Lung (tissue), 12 donors: Measurements from ENCODE around the gene RBP3. TPM values are rescaled to one million over a fixed set of nuclear protein-coding genes. Genes with fewer than 3 reads are reported as not detected.

Experiments used
- ATAC-seq: fragments of 200-7000 bp; cut with Tn5 transposase; one replicate; pipeline ENCODE4 v1.9.1; 2020; ENCODE audit warnings: moderate number of reproducible peaks; ENCODE audit not compliant: insufficient read depth, low FRiP score
- DNase-seq, 3 donors: peaks; one replicate each; pipeline ENCODE4 v3.0.0-alpha.2; 2013 to 2017
- H3K27ac ChIP-seq, 2 donors: one replicate each; pipeline ENCODE4 v1.5.1; 2013; ENCODE audit warnings: mild to moderate bottlenecking in 2 of 2, moderate library complexity in 2 of 2, control low read depth in 1 of 2, inconsistent platforms in 1 of 2, low read depth in 1 of 2, low read length in 1 of 2
- H3K27me3 ChIP-seq, 3 donors: one replicate each; pipeline ENCODE4 v1.5.1; 2013; ENCODE audit warnings: low read length in 2 of 3; ENCODE audit not compliant: control insufficient read depth in 3 of 3, insufficient read depth in 3 of 3
- H3K36me3 ChIP-seq, 4 donors: one replicate each; pipeline ENCODE4 v1.5.1; 2013; ENCODE audit warnings: low read length in 4 of 4, mild to moderate bottlenecking in 1 of 4, moderate library complexity in 1 of 4; ENCODE audit not compliant: control insufficient read depth in 4 of 4, insufficient read depth in 4 of 4
- H3K4me1 ChIP-seq, 5 donors: one replicate each; pipeline ENCODE4 v1.5.1; 2013; ENCODE audit warnings: low read length in 5 of 5, mild to moderate bottlenecking in 2 of 5, moderate library complexity in 1 of 5; ENCODE audit not compliant: control insufficient read depth in 5 of 5, insufficient read depth in 5 of 5
- H3K4me3 ChIP-seq: one replicate; pipeline ENCODE4 v1.5.1; 2013; ENCODE audit warnings: mild to moderate bottlenecking, control low read depth, moderate library complexity
- H3K9ac ChIP-seq, 2 donors: one replicate each; pipeline ENCODE4 v1.5.1; 2013; ENCODE audit warnings: low read length in 2 of 2, control low read depth in 1 of 2; ENCODE audit not compliant: insufficient read depth in 1 of 2
- H3K9me3 ChIP-seq, 4 donors: one replicate each; pipeline ENCODE4 v1.5.1; 2013; ENCODE audit warnings: low read length in 3 of 4, mild to moderate bottlenecking in 1 of 4, moderate library complexity in 1 of 4; ENCODE audit not compliant: control insufficient read depth in 4 of 4, insufficient read depth in 3 of 4
- CTCF ChIP-seq: IDR thresholded peaks from 2 replicates; pipeline ENCODE4 v1.5.1; 2012; ENCODE audit warnings: mild to moderate bottlenecking; ENCODE audit errors: control extremely low read depth, extremely low read depth
- WGBS, 2 donors: extraction: QIAGEN DNeasy Blood & Tissue Kit; methylation state at CpG; one replicate each; pipeline ENCODE4 v1.1.7; 2013; 5-methylcytosine and 5-hydroxymethylcytosine counted together
- polyA plus RNA-seq, 2 donors: library from polyadenylated mRNA; stranded (reverse); fragments of 200-250 nt; gene quantifications; one replicate each; pipeline ENCODE4 v1.2.1, GENCODE V29; 2013
- total RNA-seq, 2 donors: library from RNA; depleted of rRNA in 1 of 2; stranded (reverse); fragments of >200 nt in 1 of 2; gene quantifications; one replicate each; pipeline ENCODE4 v1.2.1, GENCODE V29; 2014 to 2021
- donor health status: control.
- donor health status: control.
- donor health status: Bipolar disorder and iron deficiency.
- donor health status: healthy.
- donor health status: DM: yes; HTN: yes; CAD: no.

RBP3 gene
- total and polyA plus RNA-seq, 4 donors, result 0.01 TPM; not detected in 3

- H3K36me3 ChIP-seq, result no peaks in the 10 kb centered on the region
- H3K9me3 ChIP-seq, result no peaks in the 10 kb centered on the region
- H3K27me3 ChIP-seq, result no peaks in the 10 kb centered on the region
- ATAC-seq (no peak), DNase-seq (no peak)
- no peak for TF ChIP-seq CTCF
- H3K4me3 ChIP-seq, result no peak overlapping the region
- 96% methylated on average over 22 of the region's 22 CpGs for WGBS, 2 donors
- no peak overlapping the region for H3K9ac ChIP-seq
- no peak overlapping the region for H3K27ac ChIP-seq
- peaks cover 0 to 14% (median 3%) of the 10 kb centered on the region in 5 donors for H3K4me1 ChIP-seq
Measured at GRCh38 chr10:47349516-47349915, 1.4 kb downstream of the RBP3 start.

GRCh38 chr10:47349941-47350371, 1.8 kb downstream of the RBP3 start:
- WGBS, 2 donors, result 97 to 98% methylated on average over 31 of the region's 31 CpGs
- H3K4me3 ChIP-seq, result no peak overlapping the region
- no peak overlapping the region for H3K27ac ChIP-seq
- ATAC-seq (no peak), DNase-seq (no peak)
- no peaks in the 10 kb centered on the region for H3K27me3 ChIP-seq
- H3K36me3 ChIP-seq, result no peaks in the 10 kb centered on the region
- H3K9me3 ChIP-seq, result no peaks in the 10 kb centered on the region
- H3K4me1 ChIP-seq, result peaks cover 0 to 14% (median 3%) of the 10 kb centered on the region in 5 donors
- no peak overlapping the region for H3K9ac ChIP-seq
- TF ChIP-seq CTCF, result no peak

GRCh38 chr10:47350671-47351640, 2.8 kb downstream of the RBP3 start:
- no peak for ATAC-seq
- 94 to 97% methylated on average over 39 of the region's 39 CpGs for WGBS, 2 donors
- no peak overlapping the region for H3K27ac ChIP-seq

More at GRCh38 chr10:47350671-47351640, 2.8 kb downstream of the RBP3 start:
- no peak for DNase-seq
- Histone ChIP-seq H3K9me3 (no peaks in the 10 kb centered on the region), H3K4me1 (peaks cover 0 to 13% (median 3%) of the 10 kb centered on the region in 5 donors), H3K9ac (no peak overlapping the region), H3K4me3 (no peak overlapping the region), H3K36me3 (no peaks in the 10 kb centered on the region), H3K27me3 (no peaks in the 10 kb centered on the region)
- no peak for TF ChIP-seq CTCF
